SU-DHL-6 (cell line): ENCODE results near the gene FCHSD2.

Experiments used
- EZH2phosphoT487 ChIP-seq: fragments of 200-600 bp; sonication (generic), shearing (Covaris generic); conservative IDR thresholded peaks from 2 replicates; pipeline ENCODE4 v1.6.1; 2018; ENCODE audit warnings: mild to moderate bottlenecking, antibody characterized with exemption, low read length, moderate library complexity, mixed read lengths
- TF ChIP-seq, protein P1 (sequence below): fragments of 200-600 bp; sonication (generic); IDR thresholded peaks from one replicate; pipeline ENCODE4 v1.5.1; 2017; ENCODE audit warnings: antibody characterized with exemption, mild to moderate bottlenecking, low read length, moderate library complexity; ENCODE audit not compliant: insufficient read depth, poor library complexity, severe bottlenecking

DNA sequence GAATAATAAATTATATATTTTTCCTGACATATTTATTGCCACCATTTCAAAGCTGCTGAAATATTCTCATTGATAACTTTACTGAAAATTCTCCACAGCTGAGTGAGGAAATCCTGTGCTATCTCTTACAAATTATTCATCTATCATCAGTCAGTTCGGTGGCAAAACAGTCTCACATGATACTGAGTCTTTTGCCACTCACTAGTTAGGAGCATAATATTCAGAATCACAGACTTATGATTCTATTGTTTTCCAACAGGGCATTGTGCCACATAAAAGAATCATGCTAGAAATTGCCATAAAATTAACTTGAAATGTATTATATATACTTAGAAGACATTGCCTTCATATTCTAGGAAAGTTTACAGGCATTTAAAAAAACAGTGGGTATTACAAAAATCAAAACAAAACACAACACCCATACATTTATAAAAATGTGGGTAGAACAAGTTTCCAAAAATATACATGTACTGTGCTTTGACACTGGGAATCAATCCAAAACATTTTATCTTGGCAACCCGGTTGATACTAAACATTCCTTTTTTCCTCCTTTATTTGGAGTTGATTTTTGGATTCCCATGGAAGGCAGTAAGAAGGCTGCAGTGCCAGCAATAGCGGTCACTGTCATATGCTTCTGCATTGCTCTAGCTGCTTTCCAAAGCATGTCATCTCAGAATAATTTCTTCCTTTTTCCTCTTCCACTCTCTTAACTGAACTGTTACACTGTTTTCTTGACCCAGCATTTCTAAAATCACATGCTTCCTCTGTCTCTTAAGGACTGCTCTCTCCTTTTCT is 285.4 kb downstream of the FCHSD2 start:
- TF ChIP-seq, protein P1, sequence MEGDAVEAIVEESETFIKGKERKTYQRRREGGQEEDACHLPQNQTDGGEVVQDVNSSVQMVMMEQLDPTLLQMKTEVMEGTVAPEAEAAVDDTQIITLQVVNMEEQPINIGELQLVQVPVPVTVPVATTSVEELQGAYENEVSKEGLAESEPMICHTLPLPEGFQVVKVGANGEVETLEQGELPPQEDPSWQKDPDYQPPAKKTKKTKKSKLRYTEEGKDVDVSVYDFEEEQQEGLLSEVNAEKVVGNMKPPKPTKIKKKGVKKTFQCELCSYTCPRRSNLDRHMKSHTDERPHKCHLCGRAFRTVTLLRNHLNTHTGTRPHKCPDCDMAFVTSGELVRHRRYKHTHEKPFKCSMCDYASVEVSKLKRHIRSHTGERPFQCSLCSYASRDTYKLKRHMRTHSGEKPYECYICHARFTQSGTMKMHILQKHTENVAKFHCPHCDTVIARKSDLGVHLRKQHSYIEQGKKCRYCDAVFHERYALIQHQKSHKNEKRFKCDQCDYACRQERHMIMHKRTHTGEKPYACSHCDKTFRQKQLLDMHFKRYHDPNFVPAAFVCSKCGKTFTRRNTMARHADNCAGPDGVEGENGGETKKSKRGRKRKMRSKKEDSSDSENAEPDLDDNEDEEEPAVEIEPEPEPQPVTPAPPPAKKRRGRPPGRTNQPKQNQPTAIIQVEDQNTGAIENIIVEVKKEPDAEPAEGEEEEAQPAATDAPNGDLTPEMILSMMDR, result no peak
- TF ChIP-seq EZH2phosphoT487, result no peak
